Gastrocnemius medialis (tissue), 4 donors: ENCODE measurements around the gene ALKBH1.

Experiments
- CTCF ChIP-seq, 5 experiments: fragments of 450-650 bp in 3 of 5; fragments of 200-600 bp in 2 of 5; sonication (generic) in 2 of 5; IDR thresholded peaks in 4 of 5; conservative IDR thresholded peaks in 1 of 5; 1 replicate in 4 of 5; 2 replicates in 1 of 5; pipeline ENCODE4 v1.5.1; 2016 to 2019; ENCODE audit warnings: antibody characterized with exemption in 5 of 5, mild to moderate bottlenecking in 3 of 5, moderate library complexity in 3 of 5
- POLR2A ChIP-seq, 2 donors: fragments of 450-650 bp; IDR thresholded peaks; one replicate each; pipeline ENCODE4 v1.6.1; 2017; ENCODE audit warnings: antibody characterized with exemption in 2 of 2, mild to moderate bottlenecking in 2 of 2, moderate library complexity in 2 of 2

DNA sequence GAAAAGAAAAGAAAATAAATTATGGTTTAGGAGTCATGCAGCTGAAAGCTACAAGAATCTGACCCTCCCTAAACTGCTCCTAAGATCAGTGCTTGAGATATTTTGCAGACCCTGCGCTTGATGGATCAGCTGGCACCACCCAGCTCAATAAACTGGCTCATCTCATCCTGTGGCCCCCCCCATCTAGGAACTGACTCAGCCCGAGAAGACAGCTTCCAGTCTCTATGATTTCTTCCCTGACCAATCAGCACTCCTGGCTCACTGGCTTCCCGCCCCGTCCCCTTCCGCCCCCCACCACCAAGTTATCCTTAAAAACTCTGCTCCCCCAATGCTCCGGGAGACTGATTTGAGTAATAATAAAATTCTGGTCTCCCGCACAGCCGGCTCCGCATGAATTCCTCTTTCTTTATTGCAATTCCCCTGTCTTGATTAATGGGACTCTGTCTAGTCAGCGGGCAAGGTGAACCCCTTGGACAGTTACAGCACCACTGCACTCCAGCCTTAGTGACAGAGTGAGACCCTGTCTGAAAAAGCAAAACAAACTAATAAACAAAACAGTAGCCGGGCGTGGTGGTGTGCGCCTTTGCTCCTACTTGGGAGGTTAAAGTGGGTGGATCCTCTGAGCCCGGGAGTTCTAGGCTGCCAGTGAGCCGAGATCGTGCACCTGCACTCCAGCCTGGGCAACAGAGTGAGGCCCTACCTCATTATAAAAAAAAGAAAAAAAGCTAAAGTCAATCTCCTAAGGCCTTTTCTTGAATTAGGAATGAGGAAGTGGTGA lies 66.9 kb downstream of the ALKBH1 start:
- TF ChIP-seq CTCF (IDR thresholded peaks at IDR 0.05 in 4 of 5, conservative IDR thresholded peaks at IDR 0.05 in 1 of 5) (no peak), POLR2A (IDR thresholded peaks at IDR 0.05) (no peak)
